ENCODE results near the gene PNMA8B.

GRCh38 chr19:46533621-46534081, 38.0 kb upstream of the PNMA8B start:
- TF ChIP-seq CTCF (IDR thresholded peaks at IDR 0.05) (no peak), ZFX (IDR thresholded peaks at IDR 0.05; ENCODE audit: borderline replicate concordance) (no peak)

All from 22Rv1 (cell line).